ENCODE results near the gene DPY19L1.

- TF ChIP-seq CTCF (IDR thresholded peaks at IDR 0.05) = no peak
- no peak for TF ChIP-seq POLR2A (IDR thresholded peaks at IDR 0.05)
Observed at GRCh38 chr7:35022725-35023124, 14.6 kb downstream of the DPY19L1 start.

Measured in adrenal gland (tissue), 5 donors.